Natural killer cell (primary cell): ENCODE data around the gene MAN2A1. TPM values are rescaled to one million over a fixed set of nuclear protein-coding genes. Genes with fewer than 3 reads are reported as not detected.

Source experiments
- ATAC-seq, 3 donors: fragments of 150-1000 bp in 2 of 3; fragments of 200-7000 bp in 1 of 3; cut with Tn5 transposase; 1 replicate in 1 of 3; 2 replicates in 2 of 3; pipeline ENCODE4 v1.10.0; 2021; ENCODE audit warnings: mild to moderate bottlenecking in 2 of 3, moderate library complexity in 2 of 3
- DNase-seq, 2 donors: peaks; one replicate each; pipeline versions ENCODE4 v3.0.0 to v3.0.0-alpha.2; 2013 to 2021; ENCODE audit warnings: mixed read lengths in 1 of 2
- H3K27ac ChIP-seq: one replicate; pipeline ENCODE4 v1.5.1; 2013; ENCODE audit warnings: mild to moderate bottlenecking, low read length
- H3K27me3 ChIP-seq: one replicate; pipeline ENCODE4 v1.6.1; 2013; ENCODE audit warnings: low read length; ENCODE audit not compliant: control insufficient read depth, insufficient read depth
- H3K36me3 ChIP-seq: one replicate; pipeline ENCODE4 v1.6.1; 2013; ENCODE audit warnings: low read length; ENCODE audit not compliant: control insufficient read depth, insufficient read depth
- H3K4me1 ChIP-seq: one replicate; pipeline ENCODE4 v1.6.1; 2013; ENCODE audit warnings: low read length; ENCODE audit not compliant: control insufficient read depth, insufficient read depth
- H3K4me3 ChIP-seq: one replicate; pipeline ENCODE4 v1.5.1; 2013; ENCODE audit warnings: low read length
- H3K9me3 ChIP-seq: one replicate; pipeline ENCODE4 v1.6.1; 2013; ENCODE audit warnings: low read length; ENCODE audit not compliant: control insufficient read depth, insufficient read depth
- H3K27ac Mint-ChIP-seq, 2 donors: one replicate each; pipeline ENCODE4 v1.8.0; 2022; ENCODE audit warnings: mild to moderate bottlenecking in 2 of 2, mixed read lengths in 2 of 2, moderate library complexity in 1 of 2
- H3K27me3 Mint-ChIP-seq, 2 donors: one replicate each; pipeline ENCODE4 v1.8.0; 2022; ENCODE audit warnings: low read depth in 2 of 2, mixed read lengths in 2 of 2
- H3K36me3 Mint-ChIP-seq: one replicate; pipeline ENCODE4 v1.8.0; 2022; ENCODE audit warnings: mixed read lengths
- H3K4me1 Mint-ChIP-seq, 2 donors: one replicate each; pipeline ENCODE4 v1.8.0; 2022; ENCODE audit warnings: mixed read lengths in 2 of 2
- H3K4me3 Mint-ChIP-seq: one replicate; pipeline ENCODE4 v1.8.0; 2022; ENCODE audit warnings: mild to moderate bottlenecking, moderate library complexity, mixed read lengths
- H3K9me3 Mint-ChIP-seq, 2 donors: one replicate each; pipeline ENCODE4 v1.8.0; 2022; ENCODE audit warnings: mixed read lengths in 2 of 2
- CTCF ChIP-seq: fragments of 200-600 bp; IDR thresholded peaks from one replicate; pipeline ENCODE4 v1.8.0; 2022; ENCODE audit warnings: antibody characterized with exemption
- WGBS: methylation state at CpG from one replicate; pipeline ENCODE4 v1.1.7; 2013; ENCODE audit warnings: missing lambda C conversion rate; ENCODE audit not compliant: insufficient coverage; 5-methylcytosine and 5-hydroxymethylcytosine counted together
- intact Hi-C: fragments of 100-400 bp; cut with micrococcal nuclease; formaldehyde crosslinking; loops from one replicate; pipeline ENCODE4 v1.14.2; 2022
- total RNA-seq, 4 donors: library from RNA; stranded (reverse); fragments of 120-200 nt in 1 of 4; gene quantifications; one replicate each; pipeline versions ENCODE4 v1.2.3 to v1.2.4, GENCODE V29; 2013 to 2022

Gene MAN2A1
- total RNA-seq, 3 donors from 2014 or later (not counting 1 experiment from before 2014, with no cell fraction given), result 44.9 to 54.2 (median 50.7) TPM

- WGBS, result 96% methylated on average over 4 of the region's 4 CpGs
- H3K27me3 Mint-ChIP-seq, result no peaks in the 10 kb centered on the region
- no peak overlapping the region for H3K27ac Mint-ChIP-seq
- Histone ChIP-seq H3K9me3 (no peaks in the 10 kb centered on the region), H3K27ac (no peak overlapping the region), H3K27me3 (no peaks in the 10 kb centered on the region), H3K4me3 (no peak overlapping the region), H3K36me3 (no peaks in the 10 kb centered on the region), H3K4me1 (no peaks in the 10 kb centered on the region)
- ATAC-seq (no peak), DNase-seq (no peak)
- no peaks in the 10 kb centered on the region for H3K36me3 Mint-ChIP-seq
- H3K4me3 Mint-ChIP-seq, result no peak overlapping the region
- H3K4me1 Mint-ChIP-seq, result peaks cover 10 to 18% of the 10 kb centered on the region in 2 donors
- intact Hi-C loops, result no loop called here
- H3K9me3 Mint-ChIP-seq, result no peaks in the 10 kb centered on the region
- TF ChIP-seq CTCF, result no peak
Observed at GRCh38 chr5:109873687-109874086, 184.0 kb downstream of the MAN2A1 start.

- H3K4me1 ChIP-seq, result no peaks in the 10 kb centered on the region
- no peaks in the 10 kb centered on the region for H3K9me3 Mint-ChIP-seq
- no peak overlapping the region for H3K4me3 Mint-ChIP-seq
- no peak overlapping the region for H3K4me3 ChIP-seq
- no peaks in the 10 kb centered on the region for H3K36me3 ChIP-seq
- H3K9me3 ChIP-seq, result no peaks in the 10 kb centered on the region
- no peaks in the 10 kb centered on the region for H3K27me3 Mint-ChIP-seq
- no peak overlapping the region for H3K27ac Mint-ChIP-seq
- H3K27ac ChIP-seq, result no peak overlapping the region
- ATAC-seq, result no peak
- DNase-seq, result no peak
- peaks cover 5 to 13% of the 10 kb centered on the region in 2 donors for H3K4me1 Mint-ChIP-seq
- 90% methylated on average over 2 of the region's 2 CpGs for WGBS
- no peak for TF ChIP-seq CTCF
- no peaks in the 10 kb centered on the region for H3K36me3 Mint-ChIP-seq
- intact Hi-C loops, result no loop called here
- H3K27me3 ChIP-seq, result no peaks in the 10 kb centered on the region
Observed at GRCh38 chr5:109874108-109874507, 184.4 kb downstream of the MAN2A1 start.

- Mint-ChIP-seq H3K4me3 (no peak overlapping the region), H3K36me3 (no peaks in the 10 kb centered on the region), H3K9me3 (no peaks in the 10 kb centered on the region), H3K27ac (no peak overlapping the region), H3K4me1 (peaks cover 3 to 9% of the 10 kb centered on the region in 2 donors), H3K27me3 (no peaks in the 10 kb centered on the region)
- intact Hi-C loops, result no loop called here
- no peaks in the 10 kb centered on the region for H3K9me3 ChIP-seq
- DNase-seq (peak in 1 of 2 donors; percentile 27), ATAC-seq (no peak)
- no peak overlapping the region for H3K4me3 ChIP-seq
- 13% methylated on average over 5 of the region's 6 CpGs for WGBS
- TF ChIP-seq CTCF, result no peak
- H3K4me1 ChIP-seq, result no peaks in the 10 kb centered on the region
- H3K27me3 ChIP-seq, result no peaks in the 10 kb centered on the region
- H3K36me3 ChIP-seq, result no peaks in the 10 kb centered on the region
- no peak overlapping the region for H3K27ac ChIP-seq
Observed at GRCh38 chr5:109876030-109876725, 186.5 kb downstream of the MAN2A1 start.
